HG03521 (cell line): ENCODE results near the gene PRSS53.

Experiments used
- ATAC-seq: cut with Tn5 transposase; IDR thresholded peaks from one replicate; pipeline ENCODE4 v1.9.1; 2021; ENCODE audit warnings: mild to moderate bottlenecking, moderate library complexity; ENCODE audit not compliant: unreplicated experiment

The PRSS53 gene

DNA sequence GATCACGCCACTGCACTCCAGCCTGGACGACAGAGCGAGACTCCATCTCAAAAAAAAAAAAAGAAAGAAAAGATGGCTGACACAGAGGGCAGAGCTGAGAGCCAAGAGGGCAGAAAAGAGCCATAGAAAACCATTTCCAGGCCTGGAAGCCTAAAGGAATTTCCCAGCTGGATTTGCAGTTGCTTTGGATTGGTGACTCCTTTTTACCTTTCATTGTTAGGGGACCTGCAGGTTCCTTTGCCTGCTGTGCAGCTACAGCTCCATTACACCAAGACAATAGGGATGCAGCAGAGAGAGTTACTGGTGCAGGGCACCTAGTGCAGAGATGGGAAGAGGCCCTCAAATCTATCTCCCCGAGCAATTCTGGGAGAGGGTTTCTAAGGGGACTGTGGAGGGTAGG lies 33.1 kb downstream of the PRSS53 start:
- no peak for ATAC-seq

DNA sequence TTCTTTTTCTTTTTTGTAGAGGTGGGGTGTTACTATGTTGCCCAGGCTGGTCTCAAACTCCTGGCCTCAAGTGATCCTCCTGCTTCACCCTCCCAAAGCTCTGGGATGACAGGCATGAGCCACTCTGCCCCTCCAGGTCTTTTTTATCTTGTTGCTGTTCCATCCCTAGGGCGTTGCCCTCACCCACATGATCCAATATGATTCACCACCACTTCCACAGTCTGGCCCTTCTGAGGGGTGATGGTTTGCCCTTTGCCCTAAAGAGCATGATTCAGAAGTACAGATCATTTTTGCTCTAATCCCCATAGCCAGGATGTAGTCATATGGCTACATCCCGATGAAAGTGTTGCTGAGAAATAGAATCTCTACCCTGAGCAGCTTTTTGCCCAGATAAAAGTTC lies 36.6 kb downstream of the PRSS53 start:
- no peak for ATAC-seq

DNA sequence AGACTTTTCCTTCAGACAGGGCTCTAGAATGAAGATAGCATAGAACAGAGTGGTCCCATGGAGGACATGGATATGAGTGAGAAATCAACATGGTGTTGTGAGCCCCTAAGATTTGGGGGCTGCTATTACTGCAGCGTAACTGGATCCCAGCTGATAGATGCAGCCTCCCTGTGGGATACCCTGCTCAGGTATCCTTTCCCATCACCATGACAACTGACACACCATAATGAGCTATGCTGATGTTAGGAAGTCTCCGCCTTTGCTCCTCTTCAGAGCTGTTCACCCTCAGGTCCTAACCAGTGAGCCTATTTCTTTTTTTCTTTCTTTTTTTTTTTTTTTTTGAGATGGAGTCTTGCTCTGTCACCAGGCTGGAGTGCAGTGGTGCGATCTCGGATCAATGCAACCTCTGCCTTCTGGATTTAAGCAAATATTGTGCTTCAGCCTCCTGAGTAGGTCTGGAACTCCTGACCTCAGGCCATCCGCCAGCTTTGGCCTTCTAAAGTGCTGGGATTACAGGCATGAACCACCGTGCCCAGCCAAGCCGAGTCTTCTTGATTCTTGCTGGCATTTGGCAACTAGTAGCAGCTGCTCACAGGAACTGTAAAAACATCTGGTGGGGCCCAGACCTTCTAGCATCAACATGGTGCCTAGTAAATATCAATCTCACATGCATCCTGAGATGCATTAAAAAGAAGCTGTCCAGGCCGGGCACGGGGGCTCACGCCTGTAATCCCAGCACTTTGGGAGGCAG lies 38.3 kb downstream of the PRSS53 start:
- ATAC-seq = no peak

- ATAC-seq = no peak
Observed at GRCh38 chr16:31043898-31044481, 44.8 kb downstream of the PRSS53 start.

DNA sequence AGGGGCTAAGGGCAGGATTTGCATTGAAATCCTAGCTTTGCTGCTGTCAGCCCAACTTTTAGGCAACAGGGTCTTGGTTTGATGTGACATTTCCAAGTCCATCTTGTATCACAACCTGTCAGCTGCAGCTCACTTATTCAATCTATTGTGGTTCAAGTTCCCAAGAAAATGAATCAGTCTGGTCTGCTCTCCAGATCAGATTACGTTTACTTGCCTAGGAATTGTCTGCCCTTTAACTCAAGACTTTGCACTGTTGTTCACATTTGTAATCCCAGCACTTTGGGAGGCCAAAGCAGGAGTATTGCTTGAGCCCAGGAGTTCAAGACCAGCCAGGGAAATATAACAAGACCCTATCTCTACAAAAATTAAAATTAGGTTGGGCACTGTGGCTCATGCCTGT lies 45.4 kb downstream of the PRSS53 start:
- no peak for ATAC-seq

DNA sequence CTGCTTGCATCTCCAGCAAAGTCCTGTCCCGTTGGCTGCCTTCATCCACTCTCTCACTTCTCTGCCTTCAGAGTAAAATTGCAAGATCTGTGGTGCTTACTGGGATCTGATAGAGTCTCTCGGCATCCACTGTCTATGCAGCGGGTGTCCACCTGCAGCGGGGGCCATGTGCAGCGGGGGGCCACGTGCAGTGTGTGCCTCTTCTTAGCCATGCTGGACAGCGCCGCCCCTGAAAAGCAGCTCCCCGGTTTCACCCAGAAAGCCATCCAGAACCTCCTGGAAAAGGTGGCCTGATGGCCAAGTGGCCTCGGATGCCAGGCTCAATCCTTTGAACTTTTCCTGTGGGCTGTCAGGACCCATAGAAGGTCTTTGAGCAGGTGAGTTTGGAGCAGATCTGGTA lies 45.9 kb downstream of the PRSS53 start:
- no peak for ATAC-seq

GRCh38 chr16:31038993-31039392 lies 49.8 kb downstream of the PRSS53 start:
- ATAC-seq = no peak

DNA sequence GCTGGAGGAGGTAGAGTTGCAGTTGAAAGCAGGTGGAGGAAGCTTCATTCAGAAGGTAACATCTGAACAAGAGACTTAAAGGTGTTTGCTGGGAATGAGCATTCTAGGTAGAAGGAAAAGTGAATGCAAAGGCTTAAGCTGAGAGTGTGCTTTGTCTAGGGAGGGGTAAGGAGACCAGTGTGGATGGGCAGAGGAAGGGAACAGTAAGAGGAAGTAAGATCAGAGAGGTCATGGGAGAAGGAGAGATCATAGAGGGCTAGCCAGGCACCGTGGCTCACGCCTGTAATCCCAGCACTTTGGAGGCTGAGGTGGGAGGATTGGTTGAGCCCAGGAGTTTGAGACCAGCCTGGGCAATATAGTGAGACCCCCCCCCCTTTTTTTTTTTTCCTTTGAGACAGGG lies 52.1 kb downstream of the PRSS53 start:
- no peak for ATAC-seq

GRCh38 chr16:31033709-31034492 lies 54.8 kb downstream of the PRSS53 start:
- peak; percentile 36 for ATAC-seq
